ENCODE measurements around the gene CCDC191. TPM values are rescaled to one million over a fixed set of nuclear protein-coding genes. Genes with fewer than 3 reads are reported as not detected.

CCDC191 gene
- total and polyA plus RNA-seq, 2 donors (not counting 1 experiment from before 2014, with no cell fraction given): 1.7 to 3.3 TPM

DNA sequence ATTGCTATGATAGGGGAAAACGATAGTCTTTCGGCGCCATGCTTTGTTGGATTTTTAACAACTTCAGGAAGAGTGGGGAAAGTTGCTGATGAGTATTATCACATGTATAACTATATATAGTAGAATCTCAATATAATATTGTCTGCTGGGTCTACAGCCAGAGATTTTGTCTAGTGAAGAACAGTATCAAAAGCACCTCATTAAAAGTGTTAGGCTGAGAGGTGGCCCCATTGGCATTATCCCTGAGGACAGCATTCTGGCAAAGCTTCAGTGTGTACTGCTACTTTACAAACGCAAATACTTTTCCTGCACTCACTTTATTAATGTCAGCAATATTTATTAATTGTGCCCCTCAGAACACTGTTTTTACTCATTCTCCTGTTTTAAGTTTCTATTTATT lies 12.0 kb upstream of the CCDC191 start:
- Histone ChIP-seq H3K4me1 (ENCODE audit: control insufficient read depth, extremely low read depth, insufficient read depth, low read length) (no peaks in the 10 kb centered on the region), H3K79me2 (ENCODE audit: control insufficient read depth, insufficient read depth, low read length) (peaks cover 3% of the 10 kb centered on the region), H3K27me3 (ENCODE audit: control insufficient read depth, insufficient read depth, low read length) (no peaks in the 10 kb centered on the region), H3K36me3 (ENCODE audit: control insufficient read depth, insufficient read depth, low read length) (peaks cover 2% of the 10 kb centered on the region), H4K20me1 (ENCODE audit: control insufficient read depth, extremely low read depth, insufficient read depth, low read length) (no peaks in the 10 kb centered on the region), H3K9me3 (ENCODE audit: control insufficient read depth, insufficient read depth, low read depth, low read length) (no peaks in the 10 kb centered on the region), H3K9ac (ENCODE audit: insufficient read depth, low read length) (no peak overlapping the region), H3K27ac (ENCODE audit: insufficient read depth, low read length) (no peak overlapping the region), H3K4me2 (ENCODE audit: extremely low read depth, insufficient read depth, low read length) (no peak overlapping the region), H3K4me3 (replicated peaks in 1 of 4; ENCODE audit: control extremely low read depth in 1 of 4, insufficient read depth in 1 of 4, low read depth in 3 of 4, low read length in 4 of 4) (no peak overlapping the region), H2AFZ (ENCODE audit: low read length) (no peak overlapping the region)
- TF ChIP-seq, protein P1, sequence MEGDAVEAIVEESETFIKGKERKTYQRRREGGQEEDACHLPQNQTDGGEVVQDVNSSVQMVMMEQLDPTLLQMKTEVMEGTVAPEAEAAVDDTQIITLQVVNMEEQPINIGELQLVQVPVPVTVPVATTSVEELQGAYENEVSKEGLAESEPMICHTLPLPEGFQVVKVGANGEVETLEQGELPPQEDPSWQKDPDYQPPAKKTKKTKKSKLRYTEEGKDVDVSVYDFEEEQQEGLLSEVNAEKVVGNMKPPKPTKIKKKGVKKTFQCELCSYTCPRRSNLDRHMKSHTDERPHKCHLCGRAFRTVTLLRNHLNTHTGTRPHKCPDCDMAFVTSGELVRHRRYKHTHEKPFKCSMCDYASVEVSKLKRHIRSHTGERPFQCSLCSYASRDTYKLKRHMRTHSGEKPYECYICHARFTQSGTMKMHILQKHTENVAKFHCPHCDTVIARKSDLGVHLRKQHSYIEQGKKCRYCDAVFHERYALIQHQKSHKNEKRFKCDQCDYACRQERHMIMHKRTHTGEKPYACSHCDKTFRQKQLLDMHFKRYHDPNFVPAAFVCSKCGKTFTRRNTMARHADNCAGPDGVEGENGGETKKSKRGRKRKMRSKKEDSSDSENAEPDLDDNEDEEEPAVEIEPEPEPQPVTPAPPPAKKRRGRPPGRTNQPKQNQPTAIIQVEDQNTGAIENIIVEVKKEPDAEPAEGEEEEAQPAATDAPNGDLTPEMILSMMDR (conservative IDR thresholded peaks at IDR 0.05 in 1 of 2, IDR thresholded peaks at IDR 0.05 in 1 of 2; ENCODE audit: low read depth in 1 of 2, low read length in 2 of 2): no peak
- TF ChIP-seq EZH2 (IDR thresholded peaks at IDR 0.05; ENCODE audit: low read length, missing control alignments): no peak
- no peak for DNase-seq (ENCODE audit: low read depth in 2 of 2)

DNA sequence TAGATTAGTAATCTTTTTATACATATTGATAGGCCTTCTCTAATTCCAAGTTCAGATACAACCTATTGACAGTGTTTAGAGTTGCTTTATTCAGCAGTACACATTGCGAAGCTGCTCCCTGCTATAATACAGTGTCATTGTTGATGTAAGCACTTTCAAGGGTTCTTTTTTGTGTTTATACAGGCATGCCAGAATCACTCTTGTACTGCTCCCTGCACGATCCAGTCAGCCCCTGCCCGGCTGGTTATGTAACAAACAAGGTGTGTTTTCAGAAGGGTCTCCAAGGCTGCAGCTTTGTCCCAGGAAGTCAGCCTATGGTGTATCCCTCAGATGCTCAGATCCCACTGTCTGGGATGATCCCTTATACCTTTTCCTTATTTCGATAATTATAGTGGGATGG lies 11.5 kb upstream of the CCDC191 start:
- H3K4me1 ChIP-seq (ENCODE audit: control insufficient read depth, extremely low read depth, insufficient read depth, low read length): no peaks in the 10 kb centered on the region
- TF ChIP-seq, protein P1 (conservative IDR thresholded peaks at IDR 0.05 in 1 of 2, IDR thresholded peaks at IDR 0.05 in 1 of 2; ENCODE audit: low read depth in 1 of 2, low read length in 2 of 2): no peak
- no peak for TF ChIP-seq EZH2 (IDR thresholded peaks at IDR 0.05; ENCODE audit: low read length, missing control alignments)
- no peak overlapping the region for H3K4me2 ChIP-seq (ENCODE audit: extremely low read depth, insufficient read depth, low read length)
- H3K9ac ChIP-seq (ENCODE audit: insufficient read depth, low read length): no peak overlapping the region
- H3K27me3 ChIP-seq (ENCODE audit: control insufficient read depth, insufficient read depth, low read length): no peaks in the 10 kb centered on the region
- peaks cover 2% of the 10 kb centered on the region for H3K36me3 ChIP-seq (ENCODE audit: control insufficient read depth, insufficient read depth, low read length)
- H2AFZ ChIP-seq (ENCODE audit: low read length): no peak overlapping the region
- H3K79me2 ChIP-seq (ENCODE audit: control insufficient read depth, insufficient read depth, low read length): peaks cover 3% of the 10 kb centered on the region
- no peaks in the 10 kb centered on the region for H4K20me1 ChIP-seq (ENCODE audit: control insufficient read depth, extremely low read depth, insufficient read depth, low read length)
- no peaks in the 10 kb centered on the region for H3K9me3 ChIP-seq (ENCODE audit: control insufficient read depth, insufficient read depth, low read depth, low read length)
- no peak overlapping the region for H3K4me3 ChIP-seq (replicated peaks in 1 of 4; ENCODE audit: control extremely low read depth in 1 of 4, insufficient read depth in 1 of 4, low read depth in 3 of 4, low read length in 4 of 4)
- no peak for DNase-seq (ENCODE audit: low read depth in 2 of 2)
- H3K27ac ChIP-seq (ENCODE audit: insufficient read depth, low read length): no peak overlapping the region

DNA sequence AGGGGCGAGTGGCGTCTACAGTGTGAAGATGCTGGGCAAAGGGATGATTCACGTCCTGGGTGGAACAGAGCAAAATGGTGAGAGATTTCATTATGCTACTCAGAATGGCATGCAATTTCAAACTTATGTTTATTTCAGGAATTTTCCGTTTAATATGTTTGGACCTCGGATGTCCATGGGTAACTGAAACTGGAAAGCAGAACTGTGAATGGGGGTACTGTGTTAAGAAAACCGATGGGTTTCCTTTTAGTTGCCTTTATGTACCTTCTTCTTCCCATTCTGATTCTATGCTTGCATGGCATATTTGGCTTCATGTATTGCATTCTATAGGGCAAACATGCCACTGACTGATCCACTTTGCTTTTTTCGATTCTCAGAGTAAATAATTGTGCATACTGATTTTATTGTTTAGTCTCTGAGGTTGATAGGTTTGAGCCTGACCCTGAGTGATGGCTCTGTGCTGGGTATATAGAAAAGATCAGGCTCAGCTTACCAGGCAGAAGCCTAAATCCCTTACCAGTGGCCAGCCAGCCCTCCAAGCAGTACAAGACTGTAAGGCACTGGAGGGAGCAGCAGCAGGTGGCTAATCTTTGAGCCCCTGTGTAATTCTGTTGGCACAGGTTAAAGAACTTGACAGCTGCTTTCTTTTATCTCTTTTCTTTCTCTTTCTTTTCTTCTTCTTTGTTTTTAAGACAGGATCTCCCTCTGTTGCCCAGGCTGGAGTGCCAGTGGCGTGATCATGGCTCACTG lies 4.8 kb upstream of the CCDC191 start:
- no peak for DNase-seq (ENCODE audit: low read depth in 2 of 2)
- H3K36me3 ChIP-seq (ENCODE audit: control insufficient read depth, insufficient read depth, low read length): no peaks in the 10 kb centered on the region

More for the DNA sequence above, 4.8 kb upstream of the CCDC191 start:
- Histone ChIP-seq H3K9me3 (ENCODE audit: control insufficient read depth, insufficient read depth, low read depth, low read length) (no peaks in the 10 kb centered on the region), H3K27ac (ENCODE audit: insufficient read depth, low read length) (no peak overlapping the region), H3K79me2 (ENCODE audit: control insufficient read depth, insufficient read depth, low read length) (peaks cover 35% of the 10 kb centered on the region), H3K27me3 (ENCODE audit: control insufficient read depth, insufficient read depth, low read length) (no peaks in the 10 kb centered on the region), H4K20me1 (ENCODE audit: control insufficient read depth, extremely low read depth, insufficient read depth, low read length) (no peaks in the 10 kb centered on the region), H3K4me1 (ENCODE audit: control insufficient read depth, extremely low read depth, insufficient read depth, low read length) (no peaks in the 10 kb centered on the region), H3K4me3 (replicated peaks in 1 of 4; ENCODE audit: control extremely low read depth in 1 of 4, insufficient read depth in 1 of 4, low read depth in 3 of 4, low read length in 4 of 4) (no peak overlapping the region), H3K4me2 (ENCODE audit: extremely low read depth, insufficient read depth, low read length) (no peak overlapping the region), H3K9ac (ENCODE audit: insufficient read depth, low read length) (no peak overlapping the region), H2AFZ (ENCODE audit: low read length) (no peak overlapping the region)
- TF ChIP-seq, protein P1 (conservative IDR thresholded peaks at IDR 0.05 in 1 of 2, IDR thresholded peaks at IDR 0.05 in 1 of 2; ENCODE audit: low read depth in 1 of 2, low read length in 2 of 2): no peak
- TF ChIP-seq EZH2 (IDR thresholded peaks at IDR 0.05; ENCODE audit: low read length, missing control alignments): no peak
